OCI-LY1 (cell line): ENCODE measurements around the gene ZNF333.

ENCODE experiments used
- H2AFZ ChIP-seq: fragments of 200-600 bp; sonication (generic), shearing (Covaris generic); 2 replicates; pipeline ENCODE4 v1.6.0; 2014; ENCODE audit warnings: antibody characterized with exemption, mild to moderate bottlenecking, low read length
- H3F3A ChIP-seq: fragments of 200-600 bp; sonication (generic), shearing (Covaris generic); 2 replicates; pipeline ENCODE4 v1.6.0; 2014; ENCODE audit warnings: mild to moderate bottlenecking, antibody characterized with exemption, low read length, moderate library complexity; ENCODE audit not compliant: insufficient read depth
- H3K27ac ChIP-seq: fragments of 200-600 bp; sonication (generic); 2 replicates; pipeline ENCODE4 v1.5.1; 2014; ENCODE audit warnings: low read length, mixed run types, mild to moderate bottlenecking, low read depth; ENCODE audit not compliant: poor library complexity, severe bottlenecking
- H3K27me3 ChIP-seq: fragments of 200-600 bp; sonication (generic); 2 replicates; pipeline ENCODE4 v1.6.0; 2014; ENCODE audit warnings: antibody characterized with exemption, mild to moderate bottlenecking, low read length, moderate library complexity; ENCODE audit not compliant: insufficient read depth
- H3K36me3 ChIP-seq: fragments of 200-600 bp; sonication (generic); 2 replicates; pipeline ENCODE4 v1.6.1; 2014; ENCODE audit warnings: mild to moderate bottlenecking, antibody characterized with exemption, low read length, moderate library complexity, mixed read lengths; ENCODE audit not compliant: insufficient read depth
- H3K4me1 ChIP-seq: fragments of 200-600 bp; sonication (generic); 2 replicates; pipeline ENCODE4 v1.5.1; 2014; ENCODE audit warnings: mild to moderate bottlenecking, low read length, moderate library complexity; ENCODE audit not compliant: insufficient read depth, severe bottlenecking
- H3K4me2 ChIP-seq: fragments of 200-600 bp; sonication (generic), shearing (Covaris generic); 2 replicates; pipeline ENCODE4 v1.6.1; 2014; ENCODE audit warnings: low read length
- H3K4me3 ChIP-seq: fragments of 200-600 bp; sonication (generic); 2 replicates; pipeline ENCODE4 v1.5.1; 2014; ENCODE audit warnings: low read length, low read depth, mild to moderate bottlenecking, mixed read lengths; ENCODE audit not compliant: poor library complexity, severe bottlenecking
- H3K79me2 ChIP-seq: fragments of 200-600 bp; shearing (Covaris generic); 2 replicates; pipeline ENCODE4 v1.6.1; 2016; ENCODE audit warnings: mixed run types, low read length, mixed read lengths; ENCODE audit not compliant: insufficient read depth
- H3K9ac ChIP-seq: fragments of 200-600 bp; sonication (generic), shearing (Covaris generic); 2 replicates; pipeline ENCODE4 v1.6.1; 2014; ENCODE audit warnings: mild to moderate bottlenecking, low read length, mixed read lengths
- H3K9me2 ChIP-seq: fragments of 200-600 bp; sonication (generic), shearing (Covaris generic); 2 replicates; pipeline ENCODE4 v1.6.1; 2014; ENCODE audit warnings: low read depth, mild to moderate bottlenecking, low read length, mixed read lengths
- H3K9me3 ChIP-seq: fragments of 200-600 bp; shearing (Covaris generic); 2 replicates; pipeline ENCODE4 v1.6.1; 2014; ENCODE audit warnings: low read length, mixed read lengths
- H4K20me1 ChIP-seq: fragments of 200-600 bp; sonication (generic), shearing (Covaris generic); 2 replicates; pipeline ENCODE4 v1.6.0; 2016; ENCODE audit warnings: mild to moderate bottlenecking, low read length; ENCODE audit not compliant: insufficient read depth
- CTCF ChIP-seq: fragments of 200-600 bp; sonication (generic), shearing (Covaris generic); IDR thresholded peaks from 2 replicates; pipeline ENCODE4 v1.5.1; 2017; ENCODE audit warnings: mild to moderate bottlenecking, antibody characterized with exemption, low read length, moderate library complexity, mixed read lengths
- EZH2 ChIP-seq: fragments of 200-600 bp; sonication (generic), shearing (Covaris generic); IDR thresholded peaks from 2 replicates; pipeline ENCODE4 v1.8.0; 2017; ENCODE audit warnings: borderline replicate concordance, mixed run types, mild to moderate bottlenecking, antibody characterized with exemption, low read length, moderate library complexity, mixed read lengths

The ZNF333 gene

GRCh38 chr19:14761607-14762006, 71.8 kb downstream of the ZNF333 start:
- Histone ChIP-seq H3K79me2 (no peaks in the 10 kb centered on the region), H4K20me1 (no peaks in the 10 kb centered on the region), H2AFZ (no peak overlapping the region), H3K9me3 (no peaks in the 10 kb centered on the region), H3K36me3 (no peaks in the 10 kb centered on the region), H3K9ac (no peak overlapping the region), H3K4me3 (no peak overlapping the region), H3K4me1 (no peaks in the 10 kb centered on the region), H3K4me2 (no peak overlapping the region), H3K9me2 (no peaks in the 10 kb centered on the region), H3F3A (no peaks in the 10 kb centered on the region), H3K27ac (no peak overlapping the region), H3K27me3 (no peaks in the 10 kb centered on the region; the same call in 1 of the 2 replicates)
- no peak for TF ChIP-seq EZH2
- no peak for TF ChIP-seq CTCF

GRCh38 chr19:14762111-14762510, 72.3 kb downstream of the ZNF333 start:
- Histone ChIP-seq H2AFZ (no peak overlapping the region), H3K4me2 (no peak overlapping the region), H3K27ac (no peak overlapping the region), H3K4me3 (no peak overlapping the region), H3K27me3 (no peaks in the 10 kb centered on the region; the same call in 1 of the 2 replicates), H3K9ac (no peak overlapping the region), H3K79me2 (no peaks in the 10 kb centered on the region), H3K9me2 (no peaks in the 10 kb centered on the region), H3K9me3 (no peaks in the 10 kb centered on the region), H3K4me1 (no peaks in the 10 kb centered on the region), H4K20me1 (no peaks in the 10 kb centered on the region), H3F3A (no peaks in the 10 kb centered on the region), H3K36me3 (no peaks in the 10 kb centered on the region)
- TF ChIP-seq CTCF (no peak), EZH2 (no peak)

GRCh38 chr19:14763497-14764145, 73.8 kb downstream of the ZNF333 start:
- Histone ChIP-seq H3K36me3 (no peaks in the 10 kb centered on the region), H3K27ac (no peak overlapping the region)
- no peak for TF ChIP-seq CTCF
- TF ChIP-seq EZH2 = no peak

More at GRCh38 chr19:14763497-14764145, 73.8 kb downstream of the ZNF333 start:
- no peak overlapping the region for H2AFZ ChIP-seq
- no peaks in the 10 kb centered on the region for H3F3A ChIP-seq
- no peak overlapping the region for H3K9ac ChIP-seq
- H3K27me3 ChIP-seq = no peaks in the 10 kb centered on the region; the same call in 1 of the 2 replicates
- H4K20me1 ChIP-seq = no peaks in the 10 kb centered on the region
- no peaks in the 10 kb centered on the region for H3K4me1 ChIP-seq
- no peaks in the 10 kb centered on the region for H3K9me3 ChIP-seq
- H3K9me2 ChIP-seq = no peaks in the 10 kb centered on the region
- no peaks in the 10 kb centered on the region for H3K79me2 ChIP-seq
- no peak overlapping the region for H3K4me2 ChIP-seq
- H3K4me3 ChIP-seq = no peak overlapping the region
